Astrocyte (in vitro differentiated cells and primary cell): ENCODE data around the gene NHLRC3. TPM values are rescaled to one million over a fixed set of nuclear protein-coding genes. Genes with fewer than 3 reads are reported as not detected.
"Not testable (repeated sequence)": the region's sequence is repeated elsewhere in the genome, so short reads cannot be mapped to it uniquely, and the experiment has no call there.

Source experiments
- DNase-seq: peaks from one replicate; pipeline ENCODE4 v3.0.0-alpha.2; 2010; ENCODE audit warnings: low read depth
- FAIRE-seq: peaks from 2 replicates; lab custom pipeline; 2011; peaks lifted over from hg19 to GRCh38; lab: Jason Lieb, UNC
- H2AFZ ChIP-seq: 2 replicates; pipeline ENCODE4 v1.6.0; 2012; ENCODE audit warnings: low read depth, low read length, inconsistent platforms
- H3K27ac ChIP-seq: 2 replicates; pipeline ENCODE4 v1.5.1; 2011; ENCODE audit warnings: low read depth, low read length, inconsistent platforms
- H3K27me3 ChIP-seq: 2 replicates; pipeline ENCODE4 v1.6.0; 2011; ENCODE audit warnings: low read length, inconsistent platforms; ENCODE audit not compliant: insufficient read depth
- H3K36me3 ChIP-seq: 2 replicates; pipeline ENCODE4 v1.5.1; 2011; ENCODE audit warnings: low read length, inconsistent platforms; ENCODE audit not compliant: insufficient read depth
- H3K4me1 ChIP-seq: 2 replicates; pipeline ENCODE4 v1.5.1; 2011; ENCODE audit warnings: low read length, inconsistent platforms; ENCODE audit not compliant: insufficient read depth
- H3K4me2 ChIP-seq: 2 replicates; pipeline ENCODE4 v1.6.0; 2012; ENCODE audit warnings: low read length, inconsistent platforms
- H3K4me3 ChIP-seq: 2 replicates; pipeline ENCODE4 v1.5.1; 2011; ENCODE audit warnings: low read depth, mild to moderate bottlenecking, low read length, inconsistent platforms; ENCODE audit not compliant: insufficient read depth
- H3K79me2 ChIP-seq: 2 replicates; pipeline ENCODE4 v1.6.0; 2012; ENCODE audit warnings: mild to moderate bottlenecking, low read length, inconsistent platforms; ENCODE audit not compliant: insufficient read depth
- H3K9ac ChIP-seq: 2 replicates; pipeline ENCODE4 v1.6.0; 2012; ENCODE audit warnings: mild to moderate bottlenecking, low read length, inconsistent platforms
- H3K9me3 ChIP-seq: 2 replicates; pipeline ENCODE4 v1.5.1; 2012; ENCODE audit warnings: low read depth, mild to moderate bottlenecking, low read length, inconsistent platforms; ENCODE audit not compliant: insufficient read depth
- H4K20me1 ChIP-seq: 2 replicates; pipeline ENCODE4 v1.6.0; 2012; ENCODE audit warnings: low read length, inconsistent platforms; ENCODE audit not compliant: insufficient read depth
- H3K27ac Mint-ChIP-seq: one replicate; pipeline ENCODE4 v1.8.0; 2021; ENCODE audit warnings: mild to moderate bottlenecking, mixed read lengths; ENCODE audit not compliant: unreplicated experiment
- H3K27me3 Mint-ChIP-seq: one replicate; pipeline ENCODE4 v1.8.0; 2021; ENCODE audit warnings: low read depth, mixed read lengths; ENCODE audit not compliant: unreplicated experiment
- H3K36me3 Mint-ChIP-seq: one replicate; pipeline ENCODE4 v1.8.0; 2021; ENCODE audit warnings: low read depth, mixed read lengths; ENCODE audit not compliant: unreplicated experiment
- H3K4me1 Mint-ChIP-seq: one replicate; pipeline ENCODE4 v1.8.0; 2021; ENCODE audit warnings: low read depth, mixed read lengths; ENCODE audit not compliant: unreplicated experiment
- H3K4me3 Mint-ChIP-seq: one replicate; pipeline ENCODE4 v1.8.0; 2021; ENCODE audit warnings: mild to moderate bottlenecking, moderate library complexity, mixed read lengths; ENCODE audit not compliant: unreplicated experiment
- H3K9me3 Mint-ChIP-seq: one replicate; pipeline ENCODE4 v1.8.0; 2021; ENCODE audit warnings: mild to moderate bottlenecking, mixed read lengths; ENCODE audit not compliant: unreplicated experiment
- CTCF ChIP-seq: IDR thresholded peaks from 2 replicates; pipeline ENCODE4 v1.5.1; 2011; ENCODE audit warnings: low read depth, mild to moderate bottlenecking, inconsistent platforms, low read length, moderate library complexity; ENCODE audit not compliant: insufficient read depth
- EZH2 ChIP-seq: IDR thresholded peaks from 2 replicates; pipeline ENCODE4 v1.6.1; 2012; ENCODE audit warnings: mild to moderate bottlenecking, low read length, inconsistent platforms; ENCODE audit not compliant: insufficient read depth
- total RNA-seq: library from RNA; stranded (reverse); gene quantifications from 2 replicates; pipeline ENCODE4 v1.2.1, GENCODE V29; 2021

NHLRC3 gene
- total RNA-seq, 1 donor from 2014 or later: 8.2 TPM

- H3K27ac Mint-ChIP-seq: no peak overlapping the region
- no peaks in the 10 kb centered on the region for H3K36me3 Mint-ChIP-seq
- no peak for DNase-seq
- H3K4me1 Mint-ChIP-seq: peaks cover 3% of the 10 kb centered on the region
- no peaks in the 10 kb centered on the region for H3K9me3 ChIP-seq
- no peaks in the 10 kb centered on the region for H4K20me1 ChIP-seq
- no peak for TF ChIP-seq CTCF
- TF ChIP-seq EZH2: no peak
- H3K4me3 Mint-ChIP-seq: no peak overlapping the region
- no peak for FAIRE-seq
- H3K4me3 ChIP-seq: no peak overlapping the region
- H3K79me2 ChIP-seq: no peaks in the 10 kb centered on the region
- no peak overlapping the region for H3K27ac ChIP-seq
- no peaks in the 10 kb centered on the region for H3K27me3 Mint-ChIP-seq
- no peaks in the 10 kb centered on the region for H3K9me3 Mint-ChIP-seq
- no peak overlapping the region for H3K4me2 ChIP-seq
- no peaks in the 10 kb centered on the region for H3K27me3 ChIP-seq
- H3K4me1 ChIP-seq: no peaks in the 10 kb centered on the region
- no peaks in the 10 kb centered on the region for H3K36me3 ChIP-seq
- no peak overlapping the region for H2AFZ ChIP-seq
- H3K9ac ChIP-seq: no peak overlapping the region
These were observed 39.5 kb upstream of the NHLRC3 start for GRCh38 chr13:38998739-38999138.

GRCh38 chr13:39006371-39007111, 31.7 kb upstream of the NHLRC3 start:
- H3K79me2 ChIP-seq, H3K27me3 Mint-ChIP-seq, H3K4me3 ChIP-seq, H3K9ac ChIP-seq, H3K4me1 ChIP-seq, DNase-seq, H3K27ac ChIP-seq, H3K9me3 Mint-ChIP-seq, FAIRE-seq, H3K4me2 ChIP-seq, H3K36me3 ChIP-seq, H2AFZ ChIP-seq, H4K20me1 ChIP-seq, H3K4me1 Mint-ChIP-seq, H3K4me3 Mint-ChIP-seq, H3K27ac Mint-ChIP-seq, H3K9me3 ChIP-seq, H3K27me3 ChIP-seq: not testable (repeated sequence)
- peaks cover 11% of the 10 kb centered on the region for H3K36me3 Mint-ChIP-seq

GRCh38 chr13:39012608-39013007, 25.6 kb upstream of the NHLRC3 start:
- TF ChIP-seq EZH2 (no peak), CTCF (no peak)
- H3K9me3 Mint-ChIP-seq: no peaks in the 10 kb centered on the region
- H3K4me2 ChIP-seq: no peak overlapping the region
- H3K9me3 ChIP-seq: no peaks in the 10 kb centered on the region
- peaks cover 21% of the 10 kb centered on the region for H3K36me3 Mint-ChIP-seq
- H3K27ac ChIP-seq: no peak overlapping the region
- no peaks in the 10 kb centered on the region for H3K4me1 Mint-ChIP-seq
- no peak overlapping the region for H3K4me3 ChIP-seq
- H3K27me3 ChIP-seq: no peaks in the 10 kb centered on the region
- no peak overlapping the region for H3K4me3 Mint-ChIP-seq
- DNase-seq: no peak
- no peaks in the 10 kb centered on the region for H4K20me1 ChIP-seq
- no peaks in the 10 kb centered on the region for H3K4me1 ChIP-seq
- H3K27me3 Mint-ChIP-seq: no peaks in the 10 kb centered on the region
- H3K36me3 ChIP-seq: peaks cover 38% of the 10 kb centered on the region
- no peak overlapping the region for H3K9ac ChIP-seq
- no peak overlapping the region for H2AFZ ChIP-seq
- no peaks in the 10 kb centered on the region for H3K79me2 ChIP-seq
- no peak for FAIRE-seq
- no peak overlapping the region for H3K27ac Mint-ChIP-seq
